CD4-positive, alpha-beta T cell treated with Interleukin-17A for 1 hour (primary cell): ENCODE data around the gene KLHDC8A.
"Not testable (repeated sequence)": the region's sequence is repeated elsewhere in the genome, so short reads cannot be mapped to it uniquely, and the experiment has no call there.

Experiments
- DNase-seq: peaks from one replicate; pipeline ENCODE4 v3.0.0-alpha.2; 2020

Gene KLHDC8A, protein sequence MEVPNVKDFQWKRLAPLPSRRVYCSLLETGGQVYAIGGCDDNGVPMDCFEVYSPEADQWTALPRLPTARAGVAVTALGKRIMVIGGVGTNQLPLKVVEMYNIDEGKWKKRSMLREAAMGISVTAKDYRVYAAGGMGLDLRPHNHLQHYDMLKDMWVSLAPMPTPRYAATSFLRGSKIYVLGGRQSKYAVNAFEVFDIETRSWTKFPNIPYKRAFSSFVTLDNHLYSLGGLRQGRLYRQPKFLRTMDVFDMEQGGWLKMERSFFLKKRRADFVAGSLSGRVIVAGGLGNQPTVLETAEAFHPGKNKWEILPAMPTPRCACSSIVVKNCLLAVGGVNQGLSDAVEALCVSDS

DNA sequence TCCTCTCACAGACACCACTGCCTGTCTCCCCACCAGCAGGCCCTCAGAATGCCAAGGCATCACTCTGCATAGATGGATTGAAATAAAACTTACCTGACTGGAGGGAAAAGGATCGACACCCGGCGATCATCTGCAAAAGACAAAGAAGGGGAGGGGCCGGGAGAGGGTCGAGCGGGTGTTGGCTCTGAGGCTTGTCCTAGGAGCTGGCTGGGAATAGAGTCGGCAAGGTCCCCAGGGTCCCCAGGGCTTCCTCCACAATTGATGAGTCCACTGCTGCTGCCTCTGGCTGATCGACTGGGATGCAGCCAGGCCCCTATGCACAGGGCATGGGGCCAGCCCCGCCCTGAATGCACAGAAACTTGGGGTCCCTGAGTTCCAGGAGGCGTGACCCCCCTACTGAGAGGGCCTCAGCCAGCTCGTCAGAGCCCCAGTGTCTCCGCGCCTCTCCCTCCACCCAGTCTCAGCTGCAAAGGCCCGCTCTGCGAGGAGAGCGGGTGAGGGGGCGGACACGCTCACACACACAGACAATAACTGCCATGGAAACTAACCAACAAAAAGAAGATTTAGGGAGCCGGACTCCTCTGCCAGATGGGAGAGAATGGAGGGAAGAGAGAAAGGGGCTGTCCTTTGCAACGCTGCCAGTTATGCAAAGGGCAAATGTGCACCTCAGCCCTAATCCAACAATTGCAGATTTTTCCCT lies at the start of gene KLHDC8A:
TSS of gene KLHDC8A (minus strand) at position 483 of the 700 bp plus-strand sequence. CDS start 13,318 bp downstream, outside the sequence.
- DNase-seq = no peak

DNA sequence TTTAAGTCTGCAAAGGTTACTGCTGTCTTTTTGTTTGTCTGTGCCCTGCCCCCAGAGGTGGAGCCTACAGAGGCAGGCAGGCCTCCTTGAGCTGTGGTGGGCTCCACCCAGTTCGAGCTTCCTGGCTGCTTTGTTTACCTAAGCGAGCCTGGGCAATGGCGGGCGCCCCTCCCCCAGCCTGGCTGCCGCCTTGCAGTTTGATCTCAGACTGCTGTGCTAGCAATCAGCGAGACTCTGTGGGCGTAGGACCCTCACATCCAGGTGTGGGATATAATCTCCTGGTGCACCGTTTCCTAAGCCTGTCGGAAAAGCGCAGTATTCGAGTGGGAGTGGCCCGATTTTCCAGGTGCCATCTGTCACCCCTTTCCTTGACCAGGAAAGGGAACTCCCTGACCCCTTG lies 49.5 kb upstream of the KLHDC8A start:
- DNase-seq = peak; percentile 22

DNA sequence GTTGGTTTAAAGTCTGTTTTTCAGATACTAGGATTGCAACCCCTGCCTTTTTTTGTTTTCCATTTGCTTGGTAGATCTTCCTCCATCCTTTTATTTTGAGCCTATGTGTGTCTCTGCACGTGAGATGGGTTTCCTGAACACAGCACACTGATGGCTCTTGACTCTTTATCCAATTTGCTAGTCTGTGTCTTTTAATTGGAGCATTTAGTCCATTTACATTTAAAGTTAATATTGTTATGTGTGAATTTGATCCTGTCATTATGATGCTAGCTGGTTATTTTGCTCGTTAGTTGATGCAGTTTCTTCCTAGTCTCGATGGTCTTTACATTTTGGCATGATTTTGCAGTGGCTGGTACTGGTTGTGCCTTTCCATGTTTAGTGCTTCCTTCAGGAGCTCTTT lies 47.8 kb upstream of the KLHDC8A start:
- not testable (repeated sequence) for DNase-seq

DNA sequence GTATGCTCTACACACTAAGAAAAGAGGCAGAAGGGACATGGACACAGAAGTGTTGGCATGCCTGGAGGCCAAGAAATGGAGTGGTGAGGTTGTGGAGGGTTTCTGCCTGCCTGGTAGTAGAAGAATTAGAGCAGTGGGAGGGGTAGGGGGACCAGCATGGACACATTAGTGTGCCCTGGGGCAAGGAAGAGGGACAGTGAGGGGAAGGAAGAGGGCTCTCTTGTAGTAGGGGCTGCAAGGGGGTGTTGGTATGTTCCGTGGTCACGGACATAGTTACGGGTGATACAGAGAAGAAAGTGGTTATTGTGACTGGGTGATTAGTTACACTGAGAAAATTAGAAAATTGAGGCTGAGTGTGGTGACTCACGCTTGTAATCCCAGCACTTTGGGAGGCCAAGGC lies 41.9 kb upstream of the KLHDC8A start:
- no peak for DNase-seq

DNA sequence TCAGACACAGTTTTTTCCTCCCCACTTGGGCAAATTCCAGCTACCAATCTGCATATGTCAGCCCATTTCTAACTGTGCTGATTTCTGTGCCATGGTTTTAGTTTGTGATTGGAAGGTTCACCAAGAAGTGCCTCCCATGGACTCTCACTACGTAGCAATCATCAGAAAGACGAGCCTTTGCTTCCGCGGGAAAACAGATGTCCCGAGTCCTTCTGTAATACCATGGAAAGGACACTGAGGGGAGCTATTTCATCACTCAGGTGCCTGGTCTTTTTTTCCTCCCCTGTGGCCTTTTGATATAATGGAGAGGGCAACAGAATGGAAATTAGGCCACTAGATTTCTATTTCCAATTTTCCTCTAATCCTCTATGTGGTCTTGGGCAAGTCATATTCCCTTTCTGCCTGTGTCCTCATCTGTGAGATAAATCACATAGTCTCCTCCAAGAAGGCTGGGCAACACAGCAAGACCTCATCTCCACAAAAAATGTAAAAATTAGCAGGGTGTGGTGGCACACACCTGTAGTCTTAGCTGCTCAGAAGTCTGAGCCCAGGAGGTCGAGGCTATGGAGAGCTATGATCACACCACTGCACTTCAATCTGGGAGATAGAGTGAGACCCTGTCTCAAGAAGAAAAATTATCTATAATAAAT lies 40.4 kb upstream of the KLHDC8A start:
- peak; percentile 58 for DNase-seq

DNA sequence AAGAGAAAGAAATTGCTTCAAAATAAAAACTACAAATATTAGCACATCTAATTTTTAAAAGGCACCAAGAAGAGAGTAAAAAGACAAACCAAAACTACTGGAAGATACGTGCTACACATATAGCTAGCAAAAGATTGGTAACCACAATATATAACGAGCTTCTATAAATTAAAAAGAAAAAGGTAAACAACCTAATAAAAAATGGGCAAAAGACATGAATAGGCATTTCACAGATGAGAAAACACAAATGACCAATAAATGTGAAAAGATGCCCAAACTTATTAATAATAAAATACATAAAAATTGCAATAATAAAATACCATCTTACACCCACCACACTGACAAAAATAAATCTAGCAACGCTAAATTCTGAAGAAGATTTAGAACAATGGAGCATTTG lies 38.9 kb upstream of the KLHDC8A start:
- no peak for DNase-seq

DNA sequence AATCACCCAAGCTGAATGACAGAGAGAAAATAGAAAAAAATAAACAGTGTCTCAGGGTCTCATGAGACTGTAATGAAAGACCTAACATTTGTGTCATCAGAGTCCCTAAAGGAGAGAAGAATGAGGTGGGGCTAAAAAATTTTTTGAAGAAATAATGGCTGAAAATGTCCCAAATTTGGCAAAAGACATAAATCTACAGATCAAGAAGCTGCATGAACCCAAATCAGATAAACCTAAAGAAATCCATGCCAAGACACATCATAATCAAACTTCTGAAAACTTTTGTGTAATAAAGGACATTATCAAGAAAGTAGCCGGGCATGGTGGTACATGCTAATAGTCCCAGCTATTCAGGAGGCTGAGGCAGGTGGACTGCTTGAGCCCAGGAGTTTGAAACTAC lies 35.9 kb upstream of the KLHDC8A start:
- no peak for DNase-seq

DNA sequence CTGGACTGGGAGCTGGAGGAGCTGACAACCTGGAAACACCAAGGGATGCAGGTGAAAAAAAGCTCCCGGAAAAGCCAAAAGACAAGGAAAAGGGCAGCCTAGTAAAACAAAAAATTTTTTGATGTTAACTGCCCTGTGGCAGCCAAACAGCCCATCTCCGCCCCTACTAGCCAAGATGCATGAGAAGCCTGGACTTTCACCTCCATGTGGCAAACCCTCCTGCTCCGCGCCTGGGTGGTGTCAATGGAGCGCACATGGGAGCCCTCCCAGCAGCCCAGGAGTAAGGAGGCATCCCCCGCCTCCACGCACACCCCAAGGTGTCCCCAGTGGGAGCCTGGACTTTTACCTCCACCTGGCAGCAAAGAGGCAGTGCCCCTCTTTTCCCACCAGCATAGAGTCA lies 34.7 kb upstream of the KLHDC8A start:
- DNase-seq = no peak

DNA sequence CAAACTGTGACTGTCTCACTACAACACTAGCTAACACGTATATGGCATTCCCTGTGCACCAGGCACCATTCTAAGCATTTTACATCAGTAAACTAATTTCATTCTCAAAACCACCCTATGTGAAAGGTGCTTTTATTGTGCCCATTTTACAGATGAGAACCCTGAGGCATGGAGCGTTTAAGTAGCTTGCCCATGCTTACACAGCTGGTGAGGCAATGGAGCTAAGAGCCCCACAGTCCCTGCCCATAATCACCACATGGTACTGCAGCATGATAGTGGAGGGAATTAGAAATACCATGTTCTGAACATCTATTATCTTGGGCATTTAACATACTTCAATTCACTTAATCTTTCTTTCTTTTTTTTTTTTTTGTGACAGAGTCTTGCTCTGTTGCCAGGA lies 31.1 kb upstream of the KLHDC8A start:
- no peak for DNase-seq

DNA sequence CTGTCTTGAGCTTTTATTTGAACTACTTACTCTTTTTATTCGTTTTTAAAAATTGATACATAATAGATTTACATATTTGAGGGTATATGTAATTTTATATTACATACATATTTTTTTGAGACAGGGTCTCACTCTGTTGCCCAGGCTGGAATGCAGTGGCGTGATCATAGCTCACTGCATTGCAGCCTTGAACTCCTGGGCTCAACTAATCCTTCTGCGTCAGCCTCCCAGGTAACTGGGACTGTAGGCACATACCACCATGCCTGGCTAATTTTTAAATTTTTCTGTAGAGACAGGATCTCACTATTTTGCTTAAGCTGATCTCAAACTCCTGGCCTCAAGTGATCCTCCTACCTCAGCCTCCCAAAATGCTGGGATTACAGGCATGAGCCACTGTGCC lies 26.3 kb upstream of the KLHDC8A start:
- not testable (repeated sequence) for DNase-seq

DNA sequence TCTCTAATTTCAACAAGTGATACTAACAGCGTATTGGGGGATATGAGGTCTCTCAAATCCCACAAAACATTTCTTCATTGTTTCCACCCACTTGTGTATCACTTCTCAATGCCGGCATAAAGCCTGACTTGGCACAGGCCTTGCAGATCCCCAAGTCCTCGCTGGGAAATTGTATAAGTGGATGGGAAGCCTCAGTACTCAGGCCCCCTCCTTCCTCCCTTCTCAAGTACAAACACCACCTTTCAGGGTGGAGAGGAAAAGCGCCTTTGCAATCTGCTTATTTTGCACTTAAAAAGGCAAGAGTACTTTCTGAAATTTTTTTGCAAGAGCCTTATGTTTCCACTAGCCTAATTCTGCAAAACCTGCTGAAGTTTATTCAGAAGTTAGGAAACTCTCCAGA lies 25.8 kb upstream of the KLHDC8A start:
- no peak for DNase-seq

DNA sequence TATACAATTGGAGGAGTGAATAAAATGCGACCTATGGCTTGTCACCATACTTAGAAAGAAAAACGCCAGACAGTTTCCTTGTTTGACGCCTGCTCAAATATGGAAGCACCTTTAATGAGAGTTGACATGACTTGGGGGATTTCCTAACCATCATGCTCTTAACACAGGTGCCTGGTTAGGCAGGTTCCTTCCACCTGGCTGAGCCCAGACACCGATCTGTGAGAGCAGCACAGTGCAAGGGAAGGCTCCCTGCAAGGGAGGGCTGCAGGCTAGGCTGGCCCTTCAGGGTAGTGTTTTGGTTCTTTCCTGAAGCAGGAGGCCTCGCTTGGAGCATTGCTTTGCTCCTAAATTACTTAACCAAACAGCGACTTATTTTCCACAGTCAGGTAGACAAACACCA lies 24.6 kb upstream of the KLHDC8A start:
- DNase-seq = no peak

DNA sequence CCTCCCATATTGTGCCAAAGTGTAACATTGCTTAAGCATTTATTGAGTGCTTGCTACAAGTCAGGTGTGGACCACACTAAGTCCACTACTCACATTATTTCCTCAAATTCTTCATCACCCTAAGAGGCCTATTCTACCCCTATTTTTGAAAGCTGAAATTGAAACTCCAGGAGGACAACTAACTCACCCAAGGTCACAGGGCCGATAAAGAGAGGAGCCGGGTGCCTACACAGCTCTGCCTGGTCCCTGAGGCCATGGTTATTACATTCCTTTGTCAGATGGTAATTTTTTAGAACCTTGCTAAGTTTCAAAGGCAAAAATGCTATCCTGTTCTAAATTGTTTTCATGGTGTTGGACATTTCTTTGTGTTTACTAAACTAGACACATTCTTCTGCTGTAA lies 24.2 kb upstream of the KLHDC8A start:
- DNase-seq = no peak

DNA sequence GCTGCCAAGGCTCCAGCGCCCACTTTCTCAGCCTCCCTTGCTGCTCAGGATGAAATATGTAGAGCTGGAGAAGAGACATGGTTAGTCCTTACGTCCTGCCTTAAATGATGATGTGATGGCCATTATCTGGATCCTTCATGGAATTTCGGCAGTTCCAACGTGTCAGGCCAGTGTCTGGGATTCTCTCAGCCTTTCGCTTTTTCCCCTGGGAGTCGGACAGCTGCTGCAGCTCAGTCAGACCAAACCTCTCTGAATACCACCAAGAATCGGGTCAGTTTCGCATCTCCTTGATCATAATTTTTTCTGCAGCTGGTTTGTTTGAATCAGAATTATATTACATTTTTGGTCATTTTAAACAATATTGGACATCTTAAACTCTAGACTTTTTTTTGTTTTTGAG lies 22.3 kb upstream of the KLHDC8A start:
- DNase-seq = no peak

DNA sequence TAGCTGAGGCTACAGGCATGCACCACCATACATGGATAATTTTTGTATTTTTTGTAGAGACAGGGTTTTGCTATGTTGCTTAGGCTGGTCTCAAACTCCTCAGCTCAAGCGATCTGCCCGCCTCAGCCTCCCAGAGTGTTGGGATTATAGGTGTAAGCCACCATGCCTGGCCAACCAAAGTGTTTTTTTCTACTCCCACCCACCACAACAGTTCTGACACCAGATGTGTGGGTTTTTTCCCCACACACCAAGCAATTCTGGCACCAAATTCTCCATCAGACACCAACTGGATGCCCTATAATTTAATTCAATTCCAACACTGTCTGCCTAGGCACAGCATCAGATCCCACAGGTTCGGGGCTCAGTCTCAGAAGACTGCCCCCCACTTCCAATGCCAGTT lies 20.6 kb upstream of the KLHDC8A start:
- DNase-seq = no peak

DNA sequence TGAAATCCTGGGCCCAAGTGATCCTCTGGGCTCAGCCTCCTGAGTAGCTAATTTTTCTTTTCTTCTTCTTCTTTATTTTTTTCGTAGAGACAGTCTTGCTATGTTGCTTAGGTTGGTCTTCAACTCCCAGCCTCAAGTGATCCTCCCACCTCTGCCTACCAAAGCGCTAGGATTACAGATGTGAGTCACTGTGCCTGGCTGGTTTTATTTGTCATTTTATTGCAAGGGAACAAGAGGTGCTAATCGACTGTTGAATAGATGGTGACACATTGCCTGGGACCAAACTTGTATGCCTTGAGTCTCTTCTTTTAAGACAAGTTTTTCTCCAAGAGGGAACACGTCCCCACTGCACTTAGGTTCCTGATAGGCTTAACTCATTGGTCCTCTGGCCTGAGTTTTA lies 20.0 kb upstream of the KLHDC8A start:
- DNase-seq = no peak

DNA sequence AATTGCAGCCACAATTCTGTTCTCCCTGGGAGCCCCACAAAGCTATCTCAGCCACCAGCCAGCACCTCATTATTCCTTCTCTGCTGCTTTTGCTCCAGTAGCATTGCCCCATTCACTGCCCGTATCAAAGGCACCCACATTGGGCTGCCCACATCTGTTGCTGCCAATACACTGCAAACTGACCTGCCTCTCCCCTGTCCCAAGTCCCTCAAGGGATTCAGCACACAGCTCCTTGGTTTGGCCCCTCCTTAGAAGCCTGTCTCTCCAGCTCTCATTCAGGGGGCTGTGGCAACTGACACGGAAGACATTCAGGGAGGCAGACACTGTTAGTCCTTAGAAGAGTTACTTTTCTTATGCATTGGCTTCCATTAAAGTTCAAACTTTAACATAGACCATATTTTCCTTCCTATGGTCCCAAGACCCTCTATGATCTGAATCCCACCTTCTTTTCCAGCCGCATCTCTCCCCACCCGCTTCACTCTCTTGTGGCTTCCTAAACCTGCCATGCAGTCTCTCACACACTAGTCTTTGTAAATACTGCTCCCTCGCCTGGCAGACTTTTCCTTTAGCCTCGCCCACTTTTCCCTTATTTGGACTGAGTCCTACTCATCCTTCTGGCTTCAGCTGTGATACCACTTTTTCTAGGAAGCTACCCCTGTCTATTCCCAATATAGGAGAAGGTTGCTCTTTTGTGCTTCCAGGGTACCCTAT lies 19.3 kb upstream of the KLHDC8A start:
- no peak for DNase-seq

DNA sequence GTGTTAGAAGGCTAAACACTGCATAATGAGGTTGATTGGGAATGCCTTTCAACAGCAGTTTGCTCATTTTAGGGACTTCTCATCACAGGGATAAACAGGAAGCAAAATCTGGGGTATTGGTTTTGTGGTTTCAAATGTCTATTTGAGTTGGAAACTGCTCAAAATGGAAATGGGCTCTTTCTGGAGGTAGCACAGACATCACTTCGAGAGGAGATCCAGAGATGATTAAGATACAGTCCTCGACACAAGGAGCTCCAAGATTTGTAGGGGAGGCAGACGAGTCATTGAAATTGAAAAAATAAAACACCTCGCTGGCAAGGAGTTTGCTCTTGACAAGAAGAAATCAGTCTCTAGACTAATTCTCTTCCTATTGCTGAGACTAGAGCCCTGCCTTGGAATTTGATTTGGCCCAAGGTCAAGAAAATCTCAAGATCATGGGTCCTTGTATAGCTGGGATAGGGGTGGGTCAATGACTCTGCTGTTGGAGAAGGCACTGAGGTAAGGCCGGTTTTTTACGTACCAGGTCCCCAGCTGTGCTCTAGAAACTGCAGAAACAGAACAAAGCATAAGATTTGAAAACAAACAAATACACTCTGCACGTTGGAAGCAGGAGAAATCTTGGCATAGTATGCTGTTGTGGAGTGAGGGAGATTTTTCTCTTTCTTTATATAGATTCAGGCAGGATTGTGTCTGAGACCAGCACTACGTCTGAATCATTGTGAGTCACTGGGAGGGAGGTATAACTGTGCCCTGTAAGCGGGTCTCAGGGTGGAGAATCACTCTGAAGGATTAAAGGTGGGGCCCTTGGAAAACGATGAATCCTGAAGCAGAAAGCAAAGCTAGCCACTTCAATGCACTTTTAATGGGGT lies 17.7 kb upstream of the KLHDC8A start:
- no peak for DNase-seq

DNA sequence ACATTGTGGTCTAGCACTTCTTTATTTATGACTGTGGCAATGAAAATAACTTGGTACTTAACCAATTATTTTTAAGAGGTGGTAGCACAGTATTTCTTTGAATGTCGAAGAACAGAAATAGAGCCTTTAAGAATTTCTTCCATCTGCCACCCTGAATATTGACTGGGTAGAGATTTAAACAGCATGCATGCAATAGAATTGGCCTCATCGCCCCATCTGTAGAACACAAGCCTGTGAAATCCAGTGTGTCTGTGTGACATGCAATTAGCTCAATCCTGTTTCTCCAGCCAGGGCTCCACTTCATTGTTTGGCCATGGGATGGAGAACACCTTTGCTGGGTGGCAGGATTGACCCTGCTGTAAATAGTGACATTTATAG lies 17.1 kb upstream of the KLHDC8A start:
- DNase-seq = no peak

DNA sequence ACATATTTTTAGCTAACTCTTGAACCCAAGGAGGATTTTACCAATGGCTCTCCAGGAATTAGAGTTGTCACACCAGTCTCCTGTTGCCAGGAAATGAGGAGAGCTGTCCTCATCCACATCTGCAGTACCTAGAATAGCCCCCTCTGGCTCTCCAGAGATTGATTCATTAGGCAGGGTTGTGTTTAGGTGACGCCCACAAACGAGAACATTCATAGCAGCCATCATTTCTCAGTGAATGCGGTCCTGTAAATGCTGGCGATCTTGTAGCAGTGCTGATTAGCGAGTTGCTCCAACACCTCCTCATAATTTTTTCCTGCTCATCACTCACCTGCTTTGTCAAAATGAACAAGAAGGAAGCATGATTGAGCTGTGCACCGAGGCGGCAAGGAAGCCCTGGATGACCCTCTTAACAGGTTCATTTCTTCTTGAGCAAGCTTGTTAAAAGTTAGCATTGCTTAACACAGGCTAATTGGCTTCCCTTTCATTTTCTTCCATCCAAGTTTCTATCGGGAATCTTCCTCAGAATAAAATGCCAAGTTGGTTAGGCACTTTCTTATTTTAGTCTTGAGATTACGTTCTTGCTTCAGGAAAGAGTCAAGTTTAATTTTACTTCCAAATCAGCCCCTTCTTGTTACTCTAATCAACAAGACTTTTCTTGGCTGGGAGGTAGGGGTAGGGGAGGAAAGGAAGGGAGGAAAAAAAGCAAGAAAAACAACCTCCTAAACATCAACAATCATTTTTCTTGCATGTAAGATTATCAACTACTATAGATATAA lies 16.5 kb upstream of the KLHDC8A start:
- DNase-seq = no peak

DNA sequence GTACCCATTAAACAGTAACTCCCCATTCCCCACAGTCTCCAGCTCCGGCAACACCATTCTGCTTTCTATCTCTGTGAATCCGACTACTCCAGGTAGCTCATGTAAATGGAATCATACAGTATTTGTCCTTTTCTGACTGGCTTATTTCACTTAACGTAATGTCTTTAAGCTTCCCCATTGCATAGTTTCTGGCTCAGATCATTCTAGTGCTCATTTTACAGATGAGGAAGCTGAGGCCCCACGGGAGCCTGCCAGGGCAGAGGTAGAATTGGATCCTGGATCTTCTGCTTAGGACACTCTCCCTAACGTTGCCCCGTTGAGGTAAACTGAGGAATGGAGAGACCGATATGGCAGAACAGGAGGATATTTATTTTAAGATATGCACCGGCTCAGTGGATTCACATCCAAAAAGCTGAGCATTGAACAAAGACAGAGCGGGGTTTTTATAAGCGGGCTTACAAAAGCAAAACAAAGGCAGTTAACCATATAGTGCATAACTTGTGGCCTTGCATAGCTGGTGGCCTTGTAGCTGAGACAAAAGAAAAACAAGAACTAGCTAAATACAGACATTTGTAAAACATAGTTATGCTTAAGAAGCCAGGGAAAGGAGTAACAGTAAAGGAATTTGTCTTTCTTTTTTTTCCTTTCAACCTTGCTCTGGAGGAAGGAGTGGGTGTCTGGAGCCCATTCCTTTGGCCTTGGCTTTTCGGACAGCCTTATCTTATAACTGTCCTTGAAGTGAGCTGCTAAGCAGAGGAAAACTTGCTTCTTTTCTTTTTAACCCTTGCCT lies 15.3 kb upstream of the KLHDC8A start:
- DNase-seq = no peak
